Hepatocyte (in vitro differentiated cells): ENCODE measurements around the gene ATXN1. TPM values are rescaled to one million over a fixed set of nuclear protein-coding genes. Genes with fewer than 3 reads are reported as not detected.

Source experiments
- DNase-seq: peaks from one replicate; pipeline ENCODE4 v3.0.0-alpha.2; 2016; ENCODE audit warnings: low spot score
- H2AFZ ChIP-seq: fragments of 200-600 bp; sonication (generic); 2 replicates; pipeline ENCODE4 v1.6.0; 2016; ENCODE audit warnings: antibody characterized with exemption, mild to moderate bottlenecking
- H3K27ac ChIP-seq: fragments of 200-600 bp; sonication (generic); 2 replicates; pipeline ENCODE4 v1.5.1; 2016; ENCODE audit warnings: mild to moderate bottlenecking
- H3K27me3 ChIP-seq: fragments of 200-600 bp; sonication (generic); 2 replicates; pipeline ENCODE4 v1.6.1; 2016
- H3K36me3 ChIP-seq: fragments of 200-600 bp; sonication (generic); replicated peaks from 2 replicates; pipeline ENCODE4 v1.5.1; 2016; ENCODE audit warnings: low read depth; ENCODE audit not compliant: insufficient read depth
- H3K4me1 ChIP-seq: fragments of 200-600 bp; sonication (generic); 2 replicates; pipeline ENCODE4 v1.5.1; 2016; ENCODE audit warnings: mild to moderate bottlenecking, moderate library complexity; ENCODE audit not compliant: insufficient read depth
- H3K4me2 ChIP-seq: fragments of 200-600 bp; sonication (generic); 2 replicates; pipeline ENCODE4 v1.6.0; 2016
- H3K4me3 ChIP-seq: fragments of 200-600 bp; sonication (generic); 2 replicates; pipeline ENCODE4 v1.5.1; 2016; ENCODE audit warnings: mild to moderate bottlenecking
- H3K79me2 ChIP-seq: fragments of 200-600 bp; sonication (generic); 2 replicates; pipeline ENCODE4 v1.6.0; 2017; ENCODE audit warnings: mild to moderate bottlenecking
- H3K9me2 ChIP-seq: fragments of 200-600 bp; sonication (generic); replicated peaks from 2 replicates; pipeline ENCODE4 v1.6.0; 2017; ENCODE audit warnings: mild to moderate bottlenecking; ENCODE audit not compliant: insufficient read depth
- H3K9me3 ChIP-seq: fragments of 200-600 bp; sonication (generic); 2 replicates; pipeline ENCODE4 v1.5.1; 2016; ENCODE audit warnings: low read depth, mild to moderate bottlenecking
- H4K20me1 ChIP-seq: fragments of 200-600 bp; sonication (generic); 2 replicates; pipeline ENCODE4 v1.6.0; 2016; ENCODE audit warnings: mild to moderate bottlenecking; ENCODE audit not compliant: insufficient read depth, poor library complexity, severe bottlenecking
- CTCF ChIP-seq: fragments of 200-600 bp; sonication (generic); IDR thresholded peaks from 2 replicates; pipeline ENCODE4 v1.5.1; 2016; ENCODE audit warnings: antibody characterized with exemption, mild to moderate bottlenecking; ENCODE audit not compliant: poor library complexity
- EZH2 ChIP-seq: fragments of 200-600 bp; sonication (generic); IDR thresholded peaks from 2 replicates; pipeline ENCODE4 v1.6.1; 2016; ENCODE audit warnings: antibody characterized with exemption, mild to moderate bottlenecking, borderline replicate concordance
- EZH2phosphoT487 ChIP-seq: fragments of 200-600 bp; sonication (generic); IDR thresholded peaks from one replicate; pipeline ENCODE4 v1.6.1; 2018; ENCODE audit warnings: antibody characterized with exemption, mild to moderate bottlenecking, low read depth, moderate library complexity; ENCODE audit not compliant: unreplicated experiment, severe bottlenecking
- WGBS: methylation state at CpG from one replicate; pipeline ENCODE4 v1.1.6; 2016; ENCODE audit warnings: low lambda C conversion rate; ENCODE audit errors: missing lambda C conversion rate; 5-methylcytosine and 5-hydroxymethylcytosine counted together
- polyA plus RNA-seq: library from polyadenylated mRNA; unstranded; fragments of >200 nt; fragmentation: Nextera tagmentation; extraction: Ambion mirVana; gene quantifications from 2 replicates; pipeline ENCODE4 v1.2.1, GENCODE V29; 2016
- total RNA-seq: library from RNA; depleted of rRNA; stranded (reverse); fragments of >200 nt; gene quantifications from 2 replicates; pipeline ENCODE4 v1.2.3, GENCODE V29; 2014

ATXN1 gene
- total and polyA plus RNA-seq, 2 experiments from 2014 or later, result 14.7 to 32.6 TPM

- no peak overlapping the region for H3K4me3 ChIP-seq
- no peak overlapping the region for H3K27ac ChIP-seq
- no peaks in the 10 kb centered on the region for H4K20me1 ChIP-seq
- no peaks in the 10 kb centered on the region for H3K27me3 ChIP-seq
- no peak overlapping the region for H2AFZ ChIP-seq
- no peak for DNase-seq
- TF ChIP-seq CTCF (no peak), EZH2phosphoT487 (no peak), EZH2 (no peak)
- WGBS, result 97% methylated on average over 1 of the region's 1 CpG
- no peaks in the 10 kb centered on the region for H3K36me3 ChIP-seq
- H3K9me2 ChIP-seq, result no peaks in the 10 kb centered on the region
- H3K4me2 ChIP-seq, result no peak overlapping the region
- H3K79me2 ChIP-seq, result no peaks in the 10 kb centered on the region
- no peaks in the 10 kb centered on the region for H3K9me3 ChIP-seq
- H3K4me1 ChIP-seq, result peaks cover 21% of the 10 kb centered on the region
These were observed 194.2 kb downstream of the ATXN1 start for GRCh38 chr6:16567071-16567470.

GRCh38 chr6:16564436-16564835 is 196.8 kb downstream of the ATXN1 start:
- Histone ChIP-seq H3K27ac (no peak overlapping the region), H3K4me3 (no peak overlapping the region), H2AFZ (no peak overlapping the region), H3K27me3 (no peaks in the 10 kb centered on the region), H3K79me2 (no peaks in the 10 kb centered on the region), H3K9me2 (no peaks in the 10 kb centered on the region), H3K9me3 (no peaks in the 10 kb centered on the region), H4K20me1 (no peaks in the 10 kb centered on the region), H3K4me2 (no peak overlapping the region), H3K36me3 (no peaks in the 10 kb centered on the region), H3K4me1 (peaks cover 21% of the 10 kb centered on the region)
- DNase-seq, result no peak
- TF ChIP-seq CTCF, result no peak
- TF ChIP-seq EZH2, result no peak
- no peak for TF ChIP-seq EZH2phosphoT487
- WGBS, result 85% methylated on average over 2 of the region's 2 CpGs

- WGBS, result 92% methylated on average over 10 of the region's 10 CpGs
- Histone ChIP-seq H4K20me1 (no peaks in the 10 kb centered on the region), H3K79me2 (no peaks in the 10 kb centered on the region), H3K4me2 (no peak overlapping the region), H3K9me2 (no peaks in the 10 kb centered on the region), H3K9me3 (no peaks in the 10 kb centered on the region), H3K36me3 (no peaks in the 10 kb centered on the region), H3K27ac (no peak overlapping the region), H2AFZ (no peak overlapping the region), H3K4me1 (peaks cover 16% of the 10 kb centered on the region), H3K27me3 (no peaks in the 10 kb centered on the region), H3K4me3 (no peak overlapping the region)
- TF ChIP-seq CTCF, result no peak
- no peak for TF ChIP-seq EZH2phosphoT487
- DNase-seq, result no peak
These were observed 197.5 kb downstream of the ATXN1 start for GRCh38 chr6:16563628-16564240.

- no peak overlapping the region for H3K4me2 ChIP-seq
These were observed 198.8 kb downstream of the ATXN1 start for GRCh38 chr6:16562498-16562897.

More at GRCh38 chr6:16562498-16562897, 198.8 kb downstream of the ATXN1 start:
- 98% methylated on average over 2 of the region's 2 CpGs for WGBS
- no peak for TF ChIP-seq EZH2
- no peak for TF ChIP-seq EZH2phosphoT487
- TF ChIP-seq CTCF, result no peak
- no peaks in the 10 kb centered on the region for H4K20me1 ChIP-seq
- peaks cover 4% of the 10 kb centered on the region for H3K4me1 ChIP-seq
- no peaks in the 10 kb centered on the region for H3K9me3 ChIP-seq
- H2AFZ ChIP-seq, result no peak overlapping the region
- no peaks in the 10 kb centered on the region for H3K79me2 ChIP-seq
- no peaks in the 10 kb centered on the region for H3K36me3 ChIP-seq
- no peaks in the 10 kb centered on the region for H3K9me2 ChIP-seq
- no peak for DNase-seq
- no peaks in the 10 kb centered on the region for H3K27me3 ChIP-seq
- no peak overlapping the region for H3K4me3 ChIP-seq
- H3K27ac ChIP-seq, result no peak overlapping the region
